Testis (tissue), 3 donors: ENCODE results near the gene PTPMT1. TPM values are rescaled to one million over a fixed set of nuclear protein-coding genes. Genes with fewer than 3 reads are reported as not detected.

Experiments used
- DNase-seq: peaks from one replicate; pipeline ENCODE4 v3.0.0-alpha.2; 2019
- H3K27ac ChIP-seq, 2 donors: fragments of 200-600 bp; sonication (generic); one replicate each; pipeline ENCODE4 v1.5.1; 2019
- H3K27me3 ChIP-seq: fragments of 200-600 bp; sonication (generic); one replicate; pipeline ENCODE4 v1.5.1; 2019
- H3K36me3 ChIP-seq: fragments of 200-600 bp; sonication (generic); one replicate; pipeline ENCODE4 v1.5.1; 2017; ENCODE audit warnings: low read depth; ENCODE audit errors: missing control alignments
- H3K4me1 ChIP-seq: fragments of 200-600 bp; sonication (generic); one replicate; pipeline ENCODE4 v1.5.1; 2019
- H3K4me3 ChIP-seq, 2 donors: fragments of 200-600 bp; sonication (generic); one replicate each; pipeline ENCODE4 v1.5.1; 2017 to 2019
- H3K9me3 ChIP-seq: fragments of 200-600 bp; sonication (generic); one replicate; pipeline ENCODE4 v1.5.1; 2017
- CTCF ChIP-seq, 3 experiments: fragments of 450-650 bp in 2 of 3; fragments of 200-600 bp in 1 of 3; sonication (generic) in 1 of 3; IDR thresholded peaks; one replicate each; pipeline ENCODE4 v1.5.1; 2016 to 2019; ENCODE audit warnings: antibody characterized with exemption in 3 of 3, mild to moderate bottlenecking in 2 of 3, moderate library complexity in 1 of 3
- POLR2A ChIP-seq: fragments of 450-650 bp; IDR thresholded peaks from one replicate; pipeline ENCODE4 v1.6.1; 2017; ENCODE audit warnings: antibody characterized with exemption, mild to moderate bottlenecking, moderate library complexity
- WGBS, 2 donors: methylation state at CpG; one replicate each; pipeline ENCODE4 v1.1.5; 2018; 5-methylcytosine and 5-hydroxymethylcytosine counted together
- intact Hi-C: fragments of 100-400 bp; cut with DNase I; formaldehyde crosslinking; loops from one replicate; pipeline ENCODE4 v1.15.1; 2023; ENCODE audit warnings: low total_unique reads
- polyA plus RNA-seq: library from polyadenylated mRNA; stranded (reverse); fragments of 350-450 nt; fragmentation: Illumina TruSeq; extraction: RNeasy Lipid Tissue Mini Kit (QIAGEN cat#74804); gene quantifications from one replicate; pipeline ENCODE4 v1.2.3, GENCODE V29; 2014; ENCODE audit warnings: low read depth, low replicate concordance; ENCODE audit not compliant: insufficient read depth
- total RNA-seq, 2 donors: library from RNA; depleted of rRNA; stranded (reverse); fragments of >200 nt; gene quantifications; one replicate each; pipeline ENCODE4 v1.2.3, GENCODE V29; 2016

PTPMT1 gene
- total and polyA plus RNA-seq, 3 donors from 2014 or later = 172 to 239 (median 204) TPM

GRCh38 chr11:47564933-47565339 is 463 bp upstream of the PTPMT1 start:
- peaks cover 4% of the 10 kb centered on the region for H3K4me1 ChIP-seq
- intact Hi-C loops = no loop called here
- H3K36me3 ChIP-seq = no peaks in the 10 kb centered on the region
- peak overlapping the region; percentile 68 to 76 for H3K4me3 ChIP-seq
- H3K27me3 ChIP-seq = no peaks in the 10 kb centered on the region
- 10 to 14% methylated on average over 7 to 10 of the region's 11 CpGs for WGBS, 2 donors
- no peak for DNase-seq
- H3K27ac ChIP-seq = peak overlapping the region; percentile 13 to 62
- H3K9me3 ChIP-seq = no peaks in the 10 kb centered on the region
- TF ChIP-seq POLR2A (no peak), CTCF (IDR thresholded peaks at IDR 0.05) (no peak)

DNA sequence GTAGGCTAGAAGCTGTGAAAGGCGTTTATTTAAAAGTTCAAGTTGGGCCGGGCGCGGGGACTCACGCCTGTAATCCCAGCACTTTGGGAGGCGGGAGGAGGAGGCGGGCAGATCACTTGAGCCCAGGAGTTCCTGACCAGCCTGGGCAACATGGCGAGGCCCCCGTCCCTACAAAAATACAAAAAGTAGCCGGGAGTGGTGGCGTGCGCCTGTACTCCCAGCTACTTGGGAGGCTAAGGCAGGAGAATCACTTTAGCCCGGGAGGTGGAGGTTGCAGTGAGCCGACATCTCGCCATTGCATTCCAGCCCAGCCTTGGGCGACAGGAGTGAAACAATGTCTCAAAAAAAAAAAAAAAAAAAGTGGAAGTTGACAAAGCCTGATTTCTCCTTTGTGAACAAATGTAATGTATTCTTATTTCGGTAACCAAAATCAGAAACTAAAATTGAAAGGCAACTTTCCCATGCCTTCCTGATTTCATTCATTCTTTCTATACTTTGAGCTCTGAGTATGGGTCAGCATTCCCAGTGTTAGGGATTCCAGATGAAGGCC is 825 bp downstream of the PTPMT1 start:
- H3K27me3 ChIP-seq = no peaks in the 10 kb centered on the region
- no peaks in the 10 kb centered on the region for H3K9me3 ChIP-seq
- peaks cover 4% of the 10 kb centered on the region for H3K4me1 ChIP-seq
- TF ChIP-seq POLR2A = no peak
- TF ChIP-seq CTCF (IDR thresholded peaks at IDR 0.05) = no peak
- intact Hi-C loops = no loop called here
- peak; percentile 37 for DNase-seq
- no peaks in the 10 kb centered on the region for H3K36me3 ChIP-seq
- H3K27ac ChIP-seq = peak overlapping the region; percentile 13 to 62
- 25 to 27% methylated on average over 17 of the region's 17 CpGs for WGBS, 2 donors
- H3K4me3 ChIP-seq = peak overlapping the region; percentile 68 to 76

DNA sequence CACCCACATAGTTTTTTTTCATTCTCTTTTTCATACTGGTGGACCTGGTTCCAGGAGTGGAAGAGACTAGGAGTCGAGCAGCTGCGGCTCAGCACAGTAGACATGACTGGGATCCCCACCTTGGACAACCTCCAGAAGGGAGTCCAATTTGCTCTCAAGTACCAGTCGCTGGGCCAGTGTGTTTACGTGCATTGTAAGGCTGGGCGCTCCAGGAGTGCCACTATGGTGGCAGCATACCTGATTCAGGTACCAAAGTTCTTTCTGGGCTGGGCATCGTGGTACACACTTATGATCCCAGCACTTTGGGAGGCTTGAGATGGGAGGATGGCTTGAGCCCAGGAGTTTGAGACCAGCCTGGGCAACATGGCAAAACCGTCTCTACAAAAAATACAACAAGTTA is 4.2 kb downstream of the PTPMT1 start:
- H3K4me1 ChIP-seq = peaks cover 8% of the 10 kb centered on the region
- TF ChIP-seq POLR2A = no peak
- TF ChIP-seq CTCF (IDR thresholded peaks at IDR 0.05) = no peak
- H3K9me3 ChIP-seq = no peaks in the 10 kb centered on the region
- intact Hi-C loops = no loop called here
- H3K27me3 ChIP-seq = no peaks in the 10 kb centered on the region
- 88 to 98% methylated on average over 7 of the region's 7 CpGs for WGBS, 2 donors
- H3K36me3 ChIP-seq = no peaks in the 10 kb centered on the region
- no peak overlapping the region for H3K4me3 ChIP-seq
- DNase-seq = no peak
- H3K27ac ChIP-seq = no peak overlapping the region

GRCh38 chr11:47570651-47571356 is 5.4 kb downstream of the PTPMT1 start:
- no peak for TF ChIP-seq POLR2A
- no peak for TF ChIP-seq CTCF (IDR thresholded peaks at IDR 0.05)
- Histone ChIP-seq H3K4me3 (no peak overlapping the region), H3K27me3 (no peaks in the 10 kb centered on the region), H3K4me1 (peaks cover 4% of the 10 kb centered on the region), H3K36me3 (no peaks in the 10 kb centered on the region), H3K9me3 (no peaks in the 10 kb centered on the region), H3K27ac (no peak overlapping the region)
- intact Hi-C loops = no loop called here
- DNase-seq = no peak
- WGBS, 2 donors = 89% methylated on average over 3 of the region's 3 CpGs

DNA sequence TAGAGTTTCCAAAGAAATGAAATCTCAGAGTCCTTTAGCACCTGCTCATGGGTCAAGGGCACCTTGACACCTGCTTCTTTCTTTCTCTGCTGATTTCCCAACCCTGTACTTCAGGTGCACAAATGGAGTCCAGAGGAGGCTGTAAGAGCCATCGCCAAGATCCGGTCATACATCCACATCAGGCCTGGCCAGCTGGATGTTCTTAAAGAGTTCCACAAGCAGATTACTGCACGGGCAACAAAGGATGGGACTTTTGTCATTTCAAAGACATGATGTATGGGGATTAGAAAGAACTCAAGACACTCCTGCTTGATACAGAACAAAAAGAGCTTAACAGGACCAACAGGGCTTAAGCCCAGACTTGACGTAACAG is 5.9 kb downstream of the PTPMT1 start:
- no peak for DNase-seq
- Histone ChIP-seq H3K9me3 (no peaks in the 10 kb centered on the region), H3K27ac (no peak overlapping the region), H3K4me1 (peaks cover 4% of the 10 kb centered on the region), H3K4me3 (no peak overlapping the region), H3K36me3 (no peaks in the 10 kb centered on the region), H3K27me3 (no peaks in the 10 kb centered on the region)
- intact Hi-C loops = no loop called here
- TF ChIP-seq POLR2A = no peak
- no peak for TF ChIP-seq CTCF (IDR thresholded peaks at IDR 0.05)
- 71 to 83% methylated on average over 4 of the region's 4 CpGs for WGBS, 2 donors
